Prostate gland (tissue), 2 donors: ENCODE measurements around the gene ANKRD63.

ENCODE experiments used
- POLR2A ChIP-seq: fragments of 450-650 bp; IDR thresholded peaks from one replicate; pipeline ENCODE4 v1.6.1; 2016; ENCODE audit warnings: antibody characterized with exemption, mild to moderate bottlenecking
- TF ChIP-seq, protein P1 (sequence below), 4 experiments: fragments of 200-600 bp in 2 of 4; fragments of 450-650 bp in 2 of 4; sonication (generic) in 2 of 4; IDR thresholded peaks; 1 replicate in 3 of 4; 2 replicates in 1 of 4; pipeline ENCODE4 v1.5.1; 2016 to 2019; ENCODE audit warnings: antibody characterized with exemption in 4 of 4, mild to moderate bottlenecking in 2 of 4, moderate library complexity in 2 of 4

- TF ChIP-seq, protein P1, sequence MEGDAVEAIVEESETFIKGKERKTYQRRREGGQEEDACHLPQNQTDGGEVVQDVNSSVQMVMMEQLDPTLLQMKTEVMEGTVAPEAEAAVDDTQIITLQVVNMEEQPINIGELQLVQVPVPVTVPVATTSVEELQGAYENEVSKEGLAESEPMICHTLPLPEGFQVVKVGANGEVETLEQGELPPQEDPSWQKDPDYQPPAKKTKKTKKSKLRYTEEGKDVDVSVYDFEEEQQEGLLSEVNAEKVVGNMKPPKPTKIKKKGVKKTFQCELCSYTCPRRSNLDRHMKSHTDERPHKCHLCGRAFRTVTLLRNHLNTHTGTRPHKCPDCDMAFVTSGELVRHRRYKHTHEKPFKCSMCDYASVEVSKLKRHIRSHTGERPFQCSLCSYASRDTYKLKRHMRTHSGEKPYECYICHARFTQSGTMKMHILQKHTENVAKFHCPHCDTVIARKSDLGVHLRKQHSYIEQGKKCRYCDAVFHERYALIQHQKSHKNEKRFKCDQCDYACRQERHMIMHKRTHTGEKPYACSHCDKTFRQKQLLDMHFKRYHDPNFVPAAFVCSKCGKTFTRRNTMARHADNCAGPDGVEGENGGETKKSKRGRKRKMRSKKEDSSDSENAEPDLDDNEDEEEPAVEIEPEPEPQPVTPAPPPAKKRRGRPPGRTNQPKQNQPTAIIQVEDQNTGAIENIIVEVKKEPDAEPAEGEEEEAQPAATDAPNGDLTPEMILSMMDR (IDR thresholded peaks at IDR 0.05), result no peak
- no peak for TF ChIP-seq POLR2A
Measured at GRCh38 chr15:40250771-40251483, 31.9 kb downstream of the ANKRD63 start.
